ENCODE measurements around the gene CA11. TPM values are rescaled to one million over a fixed set of nuclear protein-coding genes. Genes with fewer than 3 reads are reported as not detected.

The CA11 gene
- total RNA-seq, 1 experiment from 2014 or later, result not detected

DNA sequence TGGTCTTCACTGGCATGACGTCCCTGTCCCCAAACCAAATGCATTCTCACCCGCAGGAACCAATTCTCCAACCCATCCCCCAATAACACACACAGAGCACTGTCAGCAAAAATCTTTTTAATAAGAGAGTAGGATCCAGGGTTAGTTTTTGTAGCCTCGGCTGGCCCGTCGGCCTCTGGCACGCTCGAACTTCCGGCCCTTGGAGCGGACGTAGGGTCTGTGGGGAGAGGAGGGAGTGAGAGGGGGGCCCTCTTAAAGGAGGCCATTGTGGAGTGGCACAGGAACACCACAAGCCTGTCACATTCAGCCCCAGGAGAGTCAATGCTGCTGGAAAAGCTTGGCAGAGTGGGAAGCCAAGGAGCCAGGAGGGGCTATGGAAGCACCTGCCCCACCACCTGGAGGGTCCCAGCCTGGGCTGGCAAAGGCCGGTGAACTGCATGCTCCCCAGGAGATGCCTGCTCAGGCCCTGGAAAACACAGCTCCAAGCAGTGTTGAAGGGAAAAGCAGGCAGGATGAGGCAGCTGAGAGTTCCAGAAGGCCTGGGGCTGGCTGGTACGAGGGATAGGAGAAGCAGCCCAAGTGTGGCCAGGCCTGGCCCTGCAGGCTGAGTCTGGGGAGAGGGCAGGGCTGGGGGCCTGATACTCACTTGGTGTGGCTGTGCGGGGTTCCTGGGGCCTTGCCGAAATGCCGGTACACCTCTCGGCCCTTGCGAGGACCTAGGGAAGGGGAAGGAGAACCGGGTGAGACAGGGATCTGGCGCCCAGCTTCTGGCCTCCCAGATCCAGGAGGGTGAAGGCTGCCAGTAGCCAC lies 30.6 kb downstream of the CA11 start:
- H3K36me3 ChIP-seq (ENCODE audit: insufficient read depth, low read length), result peaks cover 37% of the 10 kb centered on the region
- no peaks in the 10 kb centered on the region for H3K9me3 ChIP-seq (ENCODE audit: low read length)
- H3K4me2 ChIP-seq (ENCODE audit: low read depth, low read length, poor library complexity, severe bottlenecking), result no peak overlapping the region
- peaks cover 36% of the 10 kb centered on the region for H3K79me2 ChIP-seq (ENCODE audit: low read length)
- no peak for DNase-seq
- no peak overlapping the region for H3K9ac ChIP-seq (ENCODE audit: low read length)
- H2AFZ ChIP-seq (ENCODE audit: low read length), result no peak overlapping the region
- H3K4me1 ChIP-seq (ENCODE audit: low read length), result peaks cover 24% of the 10 kb centered on the region
- H3K27ac ChIP-seq (ENCODE audit: low read length), result no peak overlapping the region
- H4K20me1 ChIP-seq (ENCODE audit: insufficient read depth, low read depth, low read length), result peaks cover 25% of the 10 kb centered on the region
- H3K27me3 ChIP-seq (ENCODE audit: low read length), result no peaks in the 10 kb centered on the region
- H3K4me3 ChIP-seq (ENCODE audit: low read length), result no peak overlapping the region
- H3K9me2 ChIP-seq (replicated peaks; ENCODE audit: insufficient read depth, low read length), result no peaks in the 10 kb centered on the region

GRCh38 chr19:48614436-48615230 lies 31.4 kb downstream of the CA11 start, which contains the start of gene FAM83E:
TSS of gene FAM83E (minus strand) at chr19:48615076. CDS start at chr19:48613372, 1,704 bp downstream.
- Histone ChIP-seq H2AFZ (ENCODE audit: low read length) (no peak within 1 kb of the TSS), H3K9ac (ENCODE audit: low read length) (no peak within 1 kb of the TSS), H3K9me2 (replicated peaks; ENCODE audit: insufficient read depth, low read length) (no peaks in the 10 kb centered on the region), H3K4me1 (ENCODE audit: low read length) (peaks cover 18% of the 10 kb centered on the region), H3K4me2 (ENCODE audit: low read depth, low read length, poor library complexity, severe bottlenecking) (no peak within 1 kb of the TSS), H3K27ac (ENCODE audit: low read length) (no peak within 1 kb of the TSS), H3K9me3 (ENCODE audit: low read length) (no peaks in the 10 kb centered on the region), H3K27me3 (ENCODE audit: low read length) (no peaks in the 10 kb centered on the region), H4K20me1 (ENCODE audit: insufficient read depth, low read depth, low read length) (peaks cover 25% of the 10 kb centered on the region), H3K4me3 (ENCODE audit: low read length) (no peak within 1 kb of the TSS), H3K79me2 (ENCODE audit: low read length) (peaks cover 28% of the 10 kb centered on the region), H3K36me3 (ENCODE audit: insufficient read depth, low read length) (peaks cover 37% of the 10 kb centered on the region)
- peak; percentile 70 for DNase-seq

GRCh38 chr19:48613852-48614435 lies 32.0 kb downstream of the CA11 start:
- H2AFZ ChIP-seq (ENCODE audit: low read length), result no peak overlapping the region
- peaks cover 25% of the 10 kb centered on the region for H3K79me2 ChIP-seq (ENCODE audit: low read length)
- no peak for DNase-seq
- H3K4me1 ChIP-seq (ENCODE audit: low read length), result peaks cover 19% of the 10 kb centered on the region
- no peak overlapping the region for H3K27ac ChIP-seq (ENCODE audit: low read length)
- H3K4me3 ChIP-seq (ENCODE audit: low read length), result no peak overlapping the region
- H3K36me3 ChIP-seq (ENCODE audit: insufficient read depth, low read length), result peaks cover 37% of the 10 kb centered on the region
- no peak overlapping the region for H3K4me2 ChIP-seq (ENCODE audit: low read depth, low read length, poor library complexity, severe bottlenecking)
- no peak overlapping the region for H3K9ac ChIP-seq (ENCODE audit: low read length)
- no peaks in the 10 kb centered on the region for H3K9me2 ChIP-seq (replicated peaks; ENCODE audit: insufficient read depth, low read length)
- no peaks in the 10 kb centered on the region for H3K27me3 ChIP-seq (ENCODE audit: low read length)
- no peaks in the 10 kb centered on the region for H3K9me3 ChIP-seq (ENCODE audit: low read length)
- peaks cover 25% of the 10 kb centered on the region for H4K20me1 ChIP-seq (ENCODE audit: insufficient read depth, low read depth, low read length)

DNA sequence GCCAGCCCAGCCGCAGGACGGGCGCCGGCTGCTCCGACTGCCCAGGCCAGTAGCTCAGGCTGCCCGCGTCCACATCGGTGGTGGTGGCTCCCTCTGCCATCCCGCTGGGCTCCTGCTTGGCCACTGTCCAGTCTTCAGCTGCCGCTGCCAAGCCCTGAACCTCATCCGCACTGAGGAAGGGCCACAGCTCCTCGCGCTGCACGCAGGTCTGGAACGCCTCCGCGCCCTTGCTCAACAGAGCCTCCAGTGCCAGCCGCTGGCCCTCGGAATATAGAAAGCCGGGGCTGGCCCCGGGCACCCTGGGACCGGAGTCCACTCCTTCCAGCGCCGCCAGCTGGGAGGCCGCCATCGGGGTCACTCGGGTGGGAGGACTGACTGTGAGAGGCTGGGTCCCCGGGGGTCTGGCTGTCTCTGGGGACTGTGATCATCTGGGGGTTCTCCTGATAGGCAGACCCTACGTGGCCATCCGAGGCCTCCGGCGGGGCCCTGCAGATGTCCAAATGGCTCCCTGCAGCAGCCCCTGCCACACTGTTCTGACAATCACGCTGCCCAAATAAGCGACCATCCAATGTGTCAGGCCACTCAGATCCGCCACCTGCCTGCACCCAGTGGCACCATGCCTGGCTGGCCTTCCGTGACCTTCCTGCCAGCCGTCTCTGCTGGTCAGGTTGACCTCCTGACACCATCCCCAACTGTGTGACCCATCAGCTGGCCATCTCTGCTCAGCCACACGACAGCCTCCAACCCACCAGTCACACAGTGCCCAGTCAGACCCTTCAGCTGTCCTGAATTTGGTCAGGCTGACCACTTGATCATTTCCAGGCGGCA lies 32.7 kb downstream of the CA11 start:
- H3K9ac ChIP-seq (ENCODE audit: low read length), result no peak overlapping the region
- no peaks in the 10 kb centered on the region for H3K9me3 ChIP-seq (ENCODE audit: low read length)
- no peak overlapping the region for H3K27ac ChIP-seq (ENCODE audit: low read length)
- peaks cover 32% of the 10 kb centered on the region for H3K36me3 ChIP-seq (ENCODE audit: insufficient read depth, low read length)
- H2AFZ ChIP-seq (ENCODE audit: low read length), result no peak overlapping the region
- H3K4me3 ChIP-seq (ENCODE audit: low read length), result no peak overlapping the region
- H4K20me1 ChIP-seq (ENCODE audit: insufficient read depth, low read depth, low read length), result peaks cover 19% of the 10 kb centered on the region
- DNase-seq, result peak; percentile 63
- no peaks in the 10 kb centered on the region for H3K9me2 ChIP-seq (replicated peaks; ENCODE audit: insufficient read depth, low read length)
- peaks cover 18% of the 10 kb centered on the region for H3K79me2 ChIP-seq (ENCODE audit: low read length)
- no peak overlapping the region for H3K4me2 ChIP-seq (ENCODE audit: low read depth, low read length, poor library complexity, severe bottlenecking)
- H3K27me3 ChIP-seq (ENCODE audit: low read length), result no peaks in the 10 kb centered on the region
- peaks cover 20% of the 10 kb centered on the region for H3K4me1 ChIP-seq (ENCODE audit: low read length)

- no peak for DNase-seq
- peaks cover 18% of the 10 kb centered on the region for H3K36me3 ChIP-seq (ENCODE audit: insufficient read depth, low read length)
- H3K27me3 ChIP-seq (ENCODE audit: low read length), result no peaks in the 10 kb centered on the region
- H3K4me2 ChIP-seq (ENCODE audit: low read depth, low read length, poor library complexity, severe bottlenecking), result no peak overlapping the region
- peaks cover 5% of the 10 kb centered on the region for H3K79me2 ChIP-seq (ENCODE audit: low read length)
- no peak overlapping the region for H3K27ac ChIP-seq (ENCODE audit: low read length)
- no peak overlapping the region for H2AFZ ChIP-seq (ENCODE audit: low read length)
- H3K4me1 ChIP-seq (ENCODE audit: low read length), result peaks cover 8% of the 10 kb centered on the region
- H4K20me1 ChIP-seq (ENCODE audit: insufficient read depth, low read depth, low read length), result peaks cover 6% of the 10 kb centered on the region
- H3K9me3 ChIP-seq (ENCODE audit: low read length), result no peaks in the 10 kb centered on the region
- H3K9me2 ChIP-seq (replicated peaks; ENCODE audit: insufficient read depth, low read length), result no peaks in the 10 kb centered on the region
- H3K4me3 ChIP-seq (ENCODE audit: low read length), result no peak overlapping the region
- no peak overlapping the region for H3K9ac ChIP-seq (ENCODE audit: low read length)
Measured at GRCh38 chr19:48611872-48612271, 34.1 kb downstream of the CA11 start.

DNA sequence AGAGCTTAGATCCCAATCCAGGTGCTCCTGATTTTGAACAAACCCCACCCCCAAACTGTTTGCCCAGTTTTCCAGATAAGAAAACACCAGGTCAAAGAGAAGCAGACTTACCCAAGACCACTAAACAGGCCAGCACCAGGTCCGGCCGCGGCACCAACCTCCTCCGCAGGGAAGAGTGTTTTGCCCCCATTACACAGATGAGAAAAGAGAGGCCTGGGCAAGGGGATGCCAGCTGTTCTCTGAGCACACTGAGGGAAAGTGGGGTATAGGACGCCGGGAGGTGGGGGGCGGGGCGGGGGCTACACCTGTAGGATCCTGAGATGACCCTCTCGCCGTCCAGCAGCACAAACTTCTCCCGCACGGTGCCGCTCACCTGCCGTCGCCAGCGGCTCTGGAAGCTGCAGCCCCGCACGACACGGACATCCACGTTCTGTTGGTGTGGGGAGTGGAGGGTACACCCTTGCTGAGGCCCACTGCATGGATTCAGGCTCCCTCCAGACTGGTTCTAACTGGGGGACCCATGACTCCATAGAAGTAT lies 36.3 kb downstream of the CA11 start:
- H3K4me1 ChIP-seq (ENCODE audit: low read length), result peaks cover 3% of the 10 kb centered on the region; the same call in 1 of the 2 replicates
- H3K9ac ChIP-seq (ENCODE audit: low read length), result no peak overlapping the region
- DNase-seq, result no peak

DNA sequence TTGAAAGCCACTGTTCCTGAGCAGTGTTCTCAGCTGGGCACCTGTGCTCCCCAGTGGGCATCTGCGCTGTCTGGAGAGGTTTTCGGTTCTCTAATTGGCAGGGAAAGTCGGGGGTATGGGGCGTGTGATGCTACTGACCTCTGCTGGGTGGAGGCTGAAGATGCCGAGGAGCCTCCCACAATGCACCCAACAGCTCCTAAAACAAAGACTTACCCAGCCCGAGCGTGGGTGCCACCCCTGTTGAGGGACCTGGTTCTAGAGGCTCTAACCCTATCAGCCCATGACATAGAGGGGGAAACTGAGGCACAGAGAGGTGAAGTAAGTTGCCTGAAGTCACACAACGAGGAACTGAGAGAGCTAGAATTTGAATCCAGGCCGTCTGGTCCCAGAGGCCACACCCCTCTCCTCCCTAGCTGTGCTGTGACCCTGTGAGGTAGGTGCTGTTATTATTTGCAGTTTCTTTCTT lies 37.2 kb downstream of the CA11 start:
- Histone ChIP-seq H3K9me2 (replicated peaks; ENCODE audit: insufficient read depth, low read length) (no peaks in the 10 kb centered on the region), H3K27ac (ENCODE audit: low read length) (no peak overlapping the region), H3K4me2 (ENCODE audit: low read depth, low read length, poor library complexity, severe bottlenecking) (no peak overlapping the region), H3K36me3 (ENCODE audit: insufficient read depth, low read length) (no peaks in the 10 kb centered on the region; the same call in 1 of the 2 replicates), H3K4me3 (ENCODE audit: low read length) (no peak overlapping the region), H4K20me1 (ENCODE audit: insufficient read depth, low read depth, low read length) (no peaks in the 10 kb centered on the region), H3K79me2 (ENCODE audit: low read length) (no peaks in the 10 kb centered on the region), H3K9ac (ENCODE audit: low read length) (no peak overlapping the region), H3K27me3 (ENCODE audit: low read length) (no peaks in the 10 kb centered on the region), H2AFZ (ENCODE audit: low read length) (no peak overlapping the region), H3K9me3 (ENCODE audit: low read length) (no peaks in the 10 kb centered on the region), H3K4me1 (ENCODE audit: low read length) (peaks cover 3% of the 10 kb centered on the region; the same call in 1 of the 2 replicates)
- DNase-seq, result peak; percentile 86

More for the DNA sequence above, 36.3 kb downstream of the CA11 start:
- no peaks in the 10 kb centered on the region for H3K9me2 ChIP-seq (replicated peaks; ENCODE audit: insufficient read depth, low read length)
- H3K79me2 ChIP-seq (ENCODE audit: low read length), result no peaks in the 10 kb centered on the region
- no peak overlapping the region for H2AFZ ChIP-seq (ENCODE audit: low read length)
- no peak overlapping the region for H3K27ac ChIP-seq (ENCODE audit: low read length)
- no peak overlapping the region for H3K4me2 ChIP-seq (ENCODE audit: low read depth, low read length, poor library complexity, severe bottlenecking)
- H3K4me3 ChIP-seq (ENCODE audit: low read length), result no peak overlapping the region
- no peaks in the 10 kb centered on the region; the same call in 1 of the 2 replicates for H3K36me3 ChIP-seq (ENCODE audit: insufficient read depth, low read length)
- no peaks in the 10 kb centered on the region for H3K27me3 ChIP-seq (ENCODE audit: low read length)
- no peaks in the 10 kb centered on the region for H4K20me1 ChIP-seq (ENCODE audit: insufficient read depth, low read depth, low read length)
- no peaks in the 10 kb centered on the region for H3K9me3 ChIP-seq (ENCODE audit: low read length)

Measured in Karpas-422 (cell line).